GM19455 (cell line): ENCODE measurements around the gene FUT6.
"Not testable (repeated sequence)": the region's sequence is repeated elsewhere in the genome, so short reads cannot be mapped to it uniquely, and the experiment has no call there.

Source experiments
- ATAC-seq: cut with Tn5 transposase; IDR thresholded peaks from one replicate; pipeline ENCODE4 v1.9.1; 2021; ENCODE audit not compliant: unreplicated experiment

FUT6 gene

GRCh38 chr19:5788422-5788821, 51.1 kb downstream of the FUT6 start:
- no peak for ATAC-seq

- ATAC-seq, result no peak
These were observed 51.9 kb downstream of the FUT6 start for GRCh38 chr19:5787409-5788182.

GRCh38 chr19:5786593-5787408, 52.7 kb downstream of the FUT6 start:
- no peak for ATAC-seq

- no peak for ATAC-seq
These were observed 54.1 kb downstream of the FUT6 start for GRCh38 chr19:5785423-5785822.

GRCh38 chr19:5784581-5785147, 54.8 kb downstream of the FUT6 start, which contains the start of gene PRR22:
Gene PRR22, minus strand, starts transcription at chr19:5784746. Its CDS starts 86 bp downstream, at chr19:5784660.
- no peak for ATAC-seq

GRCh38 chr19:5782945-5783919, 56.3 kb downstream of the FUT6 start:
- ATAC-seq, result no peak

GRCh38 chr19:5782322-5782721, 57.2 kb downstream of the FUT6 start:
- ATAC-seq, result no peak

- ATAC-seq, result not testable (repeated sequence)
These were observed 58.6 kb downstream of the FUT6 start for GRCh38 chr19:5780916-5781315.
